Activated naive CD4-positive, alpha-beta T cell treated with anti-CD3 and anti-CD28 coated beads, Interleukin-2, amount 10 ng/mL, durations not matched to agents 5 hours and 36 hours (primary cell): ENCODE results near the gene SLC25A39. TPM values are rescaled to one million over a fixed set of nuclear protein-coding genes. Genes with fewer than 3 reads are reported as not detected.

Experiments used
- total RNA-seq, 2 experiments: library from RNA; stranded (reverse); gene quantifications; one replicate each; pipeline ENCODE4 v1.2.3, GENCODE V29; 2021

SLC25A39 gene
- total RNA-seq, result 10 to 100 TPM; 94.2 to 95.0 TPM

GRCh38 chr17:44324571-44325275 lies at the start of gene SLC25A39:
SLC25A39 (minus strand) TSS chr17:44324823; CDS start chr17:44323562, 1,261 bp downstream.

GRCh38 chr17:44363613-44364159 lies 39.1 kb upstream of the SLC25A39 start, which contains the start of gene FAM171A2:
FAM171A2 (minus strand) TSS chr17:44363853; CDS start chr17:44363714, 139 bp downstream.

GRCh38 chr17:44344939-44345453 lies 20.4 kb upstream of the SLC25A39 start, which contains the start of gene GRN:
GRN (plus strand) TSS chr17:44345302; CDS start chr17:44349165, 3,863 bp downstream.

GRCh38 chr17:44308320-44308818 lies 16.3 kb downstream of the SLC25A39 start, which contains the start of gene RUNDC3A:
RUNDC3A (plus strand) TSS chr17:44308601; CDS start chr17:44308833, 232 bp downstream.

Other genes starting within 250 kb of the SLC25A39 start
- 10 to 100 TPM; 49.0 to 51.0 TPM for gene HDAC5, start 201.2 kb downstream of the SLC25A39 start, total RNA-seq
- gene HROB, start 182.9 kb downstream of the SLC25A39 start, total RNA-seq, result 10 to 100 TPM; 11.2 to 11.9 TPM
- gene ASB16, start 154.1 kb downstream of the SLC25A39 start, total RNA-seq, result under 1 TPM in 1 of 2 experiments, not detected in 1; 0.23 TPM
- 10 to 100 TPM; 31.5 to 35.2 TPM for gene TMUB2, start 137.9 kb downstream of the SLC25A39 start, total RNA-seq
- gene ATXN7L3, start 124.9 kb downstream of the SLC25A39 start, total RNA-seq, result 100 to 1,000 TPM; 108 to 113 TPM
- gene UBTF, start 105.1 kb downstream of the SLC25A39 start, total RNA-seq, result 100 to 1,000 TPM; 170 to 171 TPM
- not detected for gene SLC4A1, start 56.7 kb downstream of the SLC25A39 start, total RNA-seq
- under 1 TPM; 0.05 to 0.07 TPM for gene RUNDC3A, start 16.2 kb downstream of the SLC25A39 start, total RNA-seq
- 10 to 100 TPM; 72.4 to 73.4 TPM for gene GRN, start 20.5 kb upstream of the SLC25A39 start, total RNA-seq
- gene FAM171A2, start 39.0 kb upstream of the SLC25A39 start, total RNA-seq, result under 1 TPM; 0.15 to 0.19 TPM
- under 1 TPM; 0.40 to 0.65 TPM for gene ITGA2B, start 64.8 kb upstream of the SLC25A39 start, total RNA-seq
- gene GPATCH8, start 178.6 kb upstream of the SLC25A39 start, total RNA-seq, result 10 to 100 TPM; 41.7 to 47.5 TPM
- gene FZD2, start 232.7 kb upstream of the SLC25A39 start, total RNA-seq, result not detected